Neural cell (in vitro differentiated cells): Measurements from ENCODE around the gene RAVER1. TPM values are rescaled to one million over a fixed set of nuclear protein-coding genes. Genes with fewer than 3 reads are reported as not detected.

Experiments
- H2AFZ ChIP-seq: fragments of 200-600, 300-800 bp; sonication (generic), shearing (Covaris generic); 2 replicates; pipeline ENCODE4 v1.6.0; 2014; ENCODE audit warnings: low read depth, mild to moderate bottlenecking, antibody characterized with exemption, low read length, moderate library complexity
- H3F3A ChIP-seq: fragments of 200-600 bp; shearing (Covaris generic); 2 replicates; pipeline ENCODE4 v1.6.1; 2016; ENCODE audit warnings: mild to moderate bottlenecking, moderate library complexity, mixed read lengths, antibody characterized with exemption, low read length; ENCODE audit not compliant: insufficient read depth, poor library complexity, severe bottlenecking
- H3K27ac ChIP-seq: fragments of 200-600, 300-800 bp; sonication (generic), shearing (Covaris generic); 2 replicates; pipeline ENCODE4 v1.5.1; 2014; ENCODE audit warnings: mild to moderate bottlenecking, low read length, moderate library complexity
- H3K27me3 ChIP-seq: fragments of 300-800, 200-600 bp; sonication (generic), shearing (Covaris generic); 2 replicates; pipeline ENCODE4 v1.6.0; 2014; ENCODE audit warnings: mild to moderate bottlenecking, low read depth, low read length, moderate library complexity; ENCODE audit not compliant: insufficient read depth
- H3K36me3 ChIP-seq: fragments of 300-800, 200-600 bp; sonication (generic), shearing (Covaris generic); 2 replicates; pipeline ENCODE4 v1.5.1; 2014; ENCODE audit warnings: mild to moderate bottlenecking, antibody characterized with exemption, low read length, moderate library complexity; ENCODE audit not compliant: insufficient read depth
- H3K4me2 ChIP-seq: fragments of 300-800, 200-600 bp; sonication (generic), shearing (Covaris generic); 2 replicates; pipeline ENCODE4 v1.6.0; 2014; ENCODE audit warnings: mild to moderate bottlenecking, low read length
- H3K4me3 ChIP-seq: fragments of 300-800, 200-600 bp; sonication (generic), shearing (Covaris generic); 2 replicates; pipeline ENCODE4 v1.5.1; 2014; ENCODE audit warnings: mild to moderate bottlenecking, low read length, moderate library complexity
- H3K79me2 ChIP-seq: fragments of 200-600 bp; shearing (Covaris generic); replicated peaks from 2 replicates; pipeline ENCODE4 v1.6.0; 2014; ENCODE audit warnings: mild to moderate bottlenecking, low read length, moderate library complexity; ENCODE audit not compliant: insufficient read depth
- H3K9ac ChIP-seq: fragments of 300-800, 200-600 bp; sonication (generic), shearing (Covaris generic); 2 replicates; pipeline ENCODE4 v1.6.1; 2016; ENCODE audit warnings: mild to moderate bottlenecking, low read length, mixed read lengths
- H3K9me2 ChIP-seq: fragments of 200-600 bp; shearing (Covaris generic); 2 replicates; pipeline ENCODE4 v1.6.1; 2016; ENCODE audit warnings: mild to moderate bottlenecking, low read length, mixed read lengths; ENCODE audit not compliant: insufficient read depth
- H3K9me3 ChIP-seq: fragments of 200-600, 300-800 bp; sonication (generic), shearing (Covaris generic); 2 replicates; pipeline ENCODE4 v1.6.1; 2016; ENCODE audit warnings: mild to moderate bottlenecking, mixed run types, low read length, moderate library complexity, mixed read lengths
- H4K20me1 ChIP-seq: fragments of 200-600 bp; shearing (Covaris generic); 2 replicates; pipeline ENCODE4 v1.6.1; 2016; ENCODE audit warnings: mild to moderate bottlenecking, mixed run types; ENCODE audit not compliant: insufficient read depth
- CTCF ChIP-seq: fragments of 450-650 bp; IDR thresholded peaks from 2 replicates; pipeline ENCODE4 v1.5.1; 2014; ENCODE audit warnings: antibody characterized with exemption, mild to moderate bottlenecking, moderate library complexity; ENCODE audit not compliant: poor library complexity, severe bottlenecking
- EP300 ChIP-seq: fragments of 450-650 bp; conservative IDR thresholded peaks from 2 replicates; pipeline ENCODE4 v1.6.1; 2014; ENCODE audit warnings: antibody characterized with exemption, mild to moderate bottlenecking, moderate library complexity; ENCODE audit not compliant: poor library complexity, severe bottlenecking
- EZH2 ChIP-seq: fragments of 200-600, 300-800 bp; shearing (Covaris generic), sonication (generic); IDR thresholded peaks from 2 replicates; pipeline ENCODE4 v1.6.1; 2014; ENCODE audit warnings: antibody characterized with exemption, low read length, borderline replicate concordance, mild to moderate bottlenecking; ENCODE audit not compliant: insufficient read depth, poor library complexity, severe bottlenecking
- MXI1 ChIP-seq: fragments of 450-650 bp; conservative IDR thresholded peaks from 2 replicates; pipeline ENCODE4 v1.6.1; 2014; ENCODE audit warnings: antibody characterized with exemption, mild to moderate bottlenecking; ENCODE audit not compliant: poor library complexity, severe bottlenecking
- POLR2AphosphoS5 ChIP-seq: IDR thresholded peaks from 2 replicates; pipeline ENCODE4 v1.6.1; 2012
- RAD21 ChIP-seq: fragments of 450-650 bp; conservative IDR thresholded peaks from 2 replicates; pipeline ENCODE4 v1.6.1; 2014; ENCODE audit warnings: antibody characterized with exemption, mild to moderate bottlenecking, moderate library complexity
- REST ChIP-seq: IDR thresholded peaks from 2 replicates; pipeline ENCODE4 v1.6.1; 2012; ENCODE audit warnings: borderline replicate concordance
- SMC3 ChIP-seq: fragments of 450-650 bp; conservative IDR thresholded peaks from 2 replicates; pipeline ENCODE4 v1.6.1; 2014; ENCODE audit warnings: antibody characterized with exemption, mild to moderate bottlenecking, moderate library complexity; ENCODE audit not compliant: poor library complexity
- TAF1 ChIP-seq: IDR thresholded peaks from 2 replicates; pipeline ENCODE4 v1.6.1; 2012; ENCODE audit warnings: low read depth
- polyA plus RNA-seq: library from polyadenylated mRNA; depleted of rRNA; stranded (reverse); fragments of >200 nt; gene quantifications from 2 replicates; pipeline ENCODE4 v1.2.3, GENCODE V29; 2014

The RAVER1 gene
- polyA plus RNA-seq, 1 donor from 2014 or later, result 1.3 TPM

- Histone ChIP-seq H3K9me3 (no peaks in the 10 kb centered on the region), H3K9ac (no peak overlapping the region), H3K79me2 (no peaks in the 10 kb centered on the region), H3K9me2 (no peaks in the 10 kb centered on the region), H4K20me1 (no peaks in the 10 kb centered on the region), H3K27ac (no peak overlapping the region), H3K4me2 (no peak overlapping the region), H3K27me3 (peaks cover 4% of the 10 kb centered on the region), H2AFZ (no peak overlapping the region), H3K36me3 (no peaks in the 10 kb centered on the region), H3K4me3 (no peak overlapping the region), H3F3A (no peaks in the 10 kb centered on the region)
- TF ChIP-seq EP300, result no peak
Observed at GRCh38 chr19:10277795-10278589, 55.3 kb downstream of the RAVER1 start.

GRCh38 chr19:10274589-10274988 is 58.7 kb downstream of the RAVER1 start:
- no peaks in the 10 kb centered on the region for H4K20me1 ChIP-seq
- no peaks in the 10 kb centered on the region for H3F3A ChIP-seq
- no peaks in the 10 kb centered on the region for H3K9me2 ChIP-seq
- no peaks in the 10 kb centered on the region for H3K79me2 ChIP-seq
- H3K27ac ChIP-seq, result no peak overlapping the region
- no peaks in the 10 kb centered on the region for H3K36me3 ChIP-seq
- no peak overlapping the region for H2AFZ ChIP-seq
- H3K4me2 ChIP-seq, result no peak overlapping the region
- H3K9me3 ChIP-seq, result no peaks in the 10 kb centered on the region
- peaks cover 35% of the 10 kb centered on the region for H3K27me3 ChIP-seq
- H3K9ac ChIP-seq, result no peak overlapping the region
- TF ChIP-seq MXI1 (no peak), RAD21 (no peak), POLR2AphosphoS5 (no peak), TAF1 (no peak), CTCF (no peak), EP300 (no peak), EZH2 (no peak), SMC3 (no peak), REST (no peak)
- H3K4me3 ChIP-seq, result no peak overlapping the region
